HepG2 (cell line): ENCODE data around the gene ATP8B1. TPM values are rescaled to one million over a fixed set of nuclear protein-coding genes. Genes with fewer than 3 reads are reported as not detected.
A peak's percentile ranks its signal among the peaks of the same experiment; 100 is the strongest.

Experiments
- ATAC-seq: fragments of 200-7000 bp; cut with Tn5 transposase; 3 replicates; pipeline ENCODE4 v1.9.1; 2020; ENCODE audit warnings: mild to moderate bottlenecking, moderate library complexity
- BruUV-seq: library from RNA; stranded (reverse); fragments of 400-500 nt; replicated peaks from 2 replicates; lab custom pipeline; 2021; lab: Mats Ljungman, UMichigan
- CTCF ChIA-PET: fragments of 300-600 bp; formaldehyde crosslinking; extraction: SDS; loops from one replicate; lab custom pipeline; 2021; ENCODE audit warnings: low total read pairs, inconsistent platforms, low intra/inter-chr PET ratio; lab: Yijun Ruan, JAX
- POLR2A ChIA-PET: fragments of 350-600 bp; sonication (Branson Sonifier 250); formaldehyde crosslinking; loops from one replicate; lab custom pipeline; 2020; ENCODE audit warnings: antibody characterized with exemption, inconsistent platforms; lab: Yijun Ruan, JAX
- DNase-seq: peaks from one replicate; pipeline ENCODE4 v3.0.0-alpha.2; 2015; ENCODE audit warnings: low spot score
- FAIRE-seq: peaks from 3 replicates; lab custom pipeline; 2011; peaks lifted over from hg19 to GRCh38; lab: Jason Lieb, UNC
- H2AFZ ChIP-seq: one replicate; pipeline ENCODE4 v1.6.1; 2011; ENCODE audit warnings: low read length, inconsistent platforms
- H3K27ac ChIP-seq: fragments of 300-600 bp; 3 replicates; pipeline ENCODE4 v1.8.0; 2011; ENCODE audit warnings: mixed run types, mild to moderate bottlenecking, mixed read lengths, low read length, inconsistent platforms; ENCODE audit not compliant: insufficient read depth; ENCODE audit errors: extremely low read length
- H3K27me3 ChIP-seq, 2 experiments: fragments of 200-600 bp in 1 of 2; 2 replicates in 1 of 2; 3 replicates in 1 of 2; pipeline versions ENCODE4 v1.6.0 to v1.8.0; 2011; ENCODE audit warnings: low read length in 2 of 2, mild to moderate bottlenecking in 2 of 2, moderate library complexity in 2 of 2, inconsistent platforms in 1 of 2; ENCODE audit not compliant: insufficient read depth in 2 of 2, control insufficient read depth in 1 of 2
- H3K36me3 ChIP-seq, 2 experiments: fragments of 200-600 bp in 1 of 2; replicated peaks in 1 of 2; 2 replicates in 1 of 2; 3 replicates in 1 of 2; pipeline versions ENCODE4 v1.5.1 to v1.8.0; 2011; ENCODE audit warnings: low read length in 2 of 2, inconsistent platforms in 1 of 2; ENCODE audit not compliant: insufficient read depth in 2 of 2, control insufficient read depth in 1 of 2
- H3K4me1 ChIP-seq: 2 replicates; pipeline ENCODE4 v1.5.1; 2012; ENCODE audit warnings: low read length, inconsistent platforms; ENCODE audit not compliant: insufficient read depth
- H3K4me2 ChIP-seq: 2 replicates; pipeline ENCODE4 v1.6.0; 2011; ENCODE audit warnings: low read depth, low read length, inconsistent platforms
- H3K4me3 ChIP-seq, 3 experiments: fragments of 200-600 bp in 1 of 3; sonication (generic), shearing (Covaris generic) in 1 of 3; replicated peaks in 1 of 3; 2 replicates each; pipeline ENCODE4 v1.5.1; 2011 to 2016; ENCODE audit warnings: low read length in 3 of 3, inconsistent platforms in 2 of 3, low read depth in 2 of 3, mild to moderate bottlenecking in 2 of 3, control low read depth in 1 of 3, mixed read lengths in 1 of 3; ENCODE audit not compliant: insufficient read depth in 1 of 3
- H3K79me2 ChIP-seq: one replicate; pipeline ENCODE4 v1.6.1; 2011; ENCODE audit warnings: low read length, inconsistent platforms; ENCODE audit not compliant: insufficient read depth
- H3K9ac ChIP-seq: 2 replicates; pipeline ENCODE4 v1.6.0; 2011; ENCODE audit warnings: mild to moderate bottlenecking, low read depth, low read length, inconsistent platforms; ENCODE audit not compliant: insufficient read depth
- H3K9me3 ChIP-seq: 2 replicates; pipeline ENCODE4 v1.5.1; 2012; ENCODE audit warnings: mild to moderate bottlenecking, low read length
- H4K20me1 ChIP-seq: 2 replicates; pipeline ENCODE4 v1.6.0; 2011; ENCODE audit warnings: inconsistent platforms, mild to moderate bottlenecking, low read length, moderate library complexity; ENCODE audit not compliant: insufficient read depth
- ARHGAP35 ChIP-seq: sonication (generic); formaldehyde crosslinking; IDR thresholded peaks from 2 replicates; pipeline ENCODE4 v1.9.0; 2022; ENCODE audit warnings: mild to moderate bottlenecking, inconsistent platforms, moderate library complexity, missing genetic modification reagents, borderline replicate concordance
- ERF ChIP-seq: IDR thresholded peaks from 2 replicates; pipeline ENCODE4 v1.6.1; 2018; ENCODE audit warnings: missing biosample characterization, missing genetic modification reagents
- FOXP1 ChIP-seq, 2 experiments: fragments of 450-650 bp in 1 of 2; IDR thresholded peaks; 2 replicates each; pipeline ENCODE4 v1.6.1; 2017 to 2018; ENCODE audit warnings: antibody characterized with exemption in 1 of 2
- HOXA5 ChIP-seq: sonication (generic); formaldehyde crosslinking; IDR thresholded peaks from 2 replicates; pipeline ENCODE4 v1.4.0; 2020; ENCODE audit warnings: missing genetic modification reagents
- JUNB ChIP-seq: sonication (generic); formaldehyde crosslinking; IDR thresholded peaks from 2 replicates; pipeline ENCODE4 v1.8.0; 2022; ENCODE audit warnings: missing genetic modification reagents, mild to moderate bottlenecking, borderline replicate concordance
- KLF16 ChIP-seq, 2 experiments: sonication (generic) in 1 of 2; formaldehyde crosslinking in 1 of 2; IDR thresholded peaks; 2 replicates each; pipeline versions ENCODE4 v1.6.1 to v1.8.0; 2016 to 2023; ENCODE audit warnings: missing genetic modification reagents in 2 of 2, missing compliant biosample characterization in 1 of 2
- MED8 ChIP-seq: sonication (generic); formaldehyde crosslinking; IDR thresholded peaks from 2 replicates; pipeline ENCODE4 v1.8.1; 2023; ENCODE audit warnings: mild to moderate bottlenecking, missing genetic modification reagents; ENCODE audit not compliant: insufficient replicate concordance
- NFAT5 ChIP-seq: sonication (generic); formaldehyde crosslinking; IDR thresholded peaks from 2 replicates; pipeline ENCODE4 v1.4.0; 2020; ENCODE audit warnings: missing genetic modification reagents
- TRIM24 ChIP-seq: sonication (generic); formaldehyde crosslinking; IDR thresholded peaks from 2 replicates; pipeline ENCODE4 v1.8.0; 2022; ENCODE audit warnings: mild to moderate bottlenecking, missing genetic modification reagents
- ZFP37 ChIP-seq: sonication (generic); formaldehyde crosslinking; IDR thresholded peaks from 2 replicates; pipeline ENCODE4 v1.4.0; 2020; ENCODE audit warnings: missing genetic modification reagents, borderline replicate concordance
- ZNF10 ChIP-seq: sonication (generic); formaldehyde crosslinking; IDR thresholded peaks from 2 replicates; pipeline ENCODE4 v1.4.0; 2020; ENCODE audit warnings: mild to moderate bottlenecking, low read depth, missing genetic modification reagents, borderline replicate concordance
- ZNF18 ChIP-seq: sonication (generic); formaldehyde crosslinking; IDR thresholded peaks from 2 replicates; pipeline ENCODE4 v1.8.0; 2022; ENCODE audit warnings: mild to moderate bottlenecking, missing genetic modification reagents; ENCODE audit not compliant: insufficient replicate concordance
- ZNF510 ChIP-seq: sonication (generic); formaldehyde crosslinking; IDR thresholded peaks from 2 replicates; pipeline ENCODE4 v1.4.0; 2020; ENCODE audit warnings: low read depth, mild to moderate bottlenecking, missing genetic modification reagents
- ZNF747 ChIP-seq: sonication (generic); formaldehyde crosslinking; IDR thresholded peaks from 2 replicates; pipeline ENCODE4 v1.8.1; 2023; ENCODE audit warnings: missing genetic modification reagents, mild to moderate bottlenecking, borderline replicate concordance
- ZNF879 ChIP-seq: sonication (generic); formaldehyde crosslinking; IDR thresholded peaks from 2 replicates; pipeline ENCODE4 v1.8.1; 2023; ENCODE audit warnings: missing genetic modification reagents
- WGBS: methylation state at CpG from one replicate; pipeline ENCODE4 v1.1.6; 2017; ENCODE audit warnings: low lambda C conversion rate; 5-methylcytosine and 5-hydroxymethylcytosine counted together
- in situ Hi-C: cut with HindIII; loops from 2 replicates; pipeline ENCODE4 v1.10.0; 2017; ENCODE audit warnings: low pct_unique_long_range_greater_than_20kb; ENCODE audit not compliant: extremely low pct_ligation_motif_present
- intact Hi-C: fragments of 100-400 bp; cut with micrococcal nuclease; formaldehyde crosslinking; loops from one replicate; pipeline ENCODE4 v1.10.0; 2022; ENCODE audit not compliant: unreplicated experiment
- polyA plus RNA-seq, 8 experiments: library from polyadenylated mRNA; depleted of rRNA in 3 of 8; stranded (reverse) in 7 of 8; unstranded in 1 of 8; fragments of >200 nt; fragmentation: Illumina TruSeq in 4 of 8; extraction: Trizol in 4 of 8; gene quantifications; 2 replicates each; pipeline versions ENCODE4 v1.2.1 to v1.2.3, GENCODE V29; 2011 to 2016; ENCODE audit warnings: low read depth in 4 of 8, missing spikeins in 1 of 8, mixed read lengths in 1 of 8; ENCODE audit not compliant: insufficient read depth in 1 of 8
- total RNA-seq, 5 experiments: library from RNA; depleted of rRNA; stranded (reverse); fragments of >200 nt; fragmentation: Illumina TruSeq; extraction: Trizol; gene quantifications; 2 replicates each; pipeline ENCODE4 v1.2.3, GENCODE V29; 2016; ENCODE audit warnings: low read depth in 1 of 5

ATP8B1 gene
- total and polyA plus RNA-seq, 2 of the 13 experiments (the other 11 are each of a cell fraction or from before 2014, with no cell fraction given), result 2.8 to 4.0 TPM

GRCh38 chr18:57630002-57630753 is 172.9 kb downstream of the ATP8B1 start (continued):
- TF ChIP-seq JUNB (CRISPR knock-in tag), result no peak

- no peaks in the 10 kb centered on the region for H3K36me3 ChIP-seq
- CTCF ChIA-PET, result interaction anchor here (1.9 kb wide), 1 partner anchor 230 kb away, joined by 5 read pairs; no protein-coding TSS in a partner anchor
- H2AFZ ChIP-seq, result no peak overlapping the region
- WGBS, result 96% methylated on average over 9 of the region's 9 CpGs
- H3K4me3 ChIP-seq, result peak overlapping the region in 2 of 3 experiments; percentile 69 to 76; a peak in 4 of 6 replicates
- intact Hi-C loops (loop anchor here (10.0 kb wide), 2 partner anchors 185 to 785 kb away; no protein-coding TSS in a partner anchor), in situ Hi-C loops (no loop called here)
- no peaks in the 10 kb centered on the region for H3K27me3 ChIP-seq
- H3K4me1 ChIP-seq, result peaks cover 38% of the 10 kb centered on the region
- H3K4me2 ChIP-seq, result peak overlapping the region; percentile 67
- H3K27ac ChIP-seq, result no peak overlapping the region
- DNase-seq, result no peak
- no peaks in the 10 kb centered on the region for H4K20me1 ChIP-seq
- FAIRE-seq, result no peak
- no peaks in the 10 kb centered on the region for H3K9me3 ChIP-seq
- H3K79me2 ChIP-seq, result no peaks in the 10 kb centered on the region
- no TSS peak for BruUV-seq
- POLR2A ChIA-PET, result interaction anchor here (3.5 kb wide), 1 partner anchor 8 kb away, joined by 22 read pairs; the partner anchor contains the start of gene NARS1
- peak overlapping the region; percentile 56; the same call in 1 of the 2 replicates for H3K9ac ChIP-seq
- ATAC-seq, result no peak
- TF ChIP-seq MED8 (CRISPR knock-in tag) (no peak), ZNF510 (CRISPR knock-in tag) (no peak), ARHGAP35 (no peak), ERF (CRISPR knock-in tag) (no peak), NFAT5 (no peak), ZNF10 (CRISPR knock-in tag) (no peak), HOXA5 (CRISPR knock-in tag) (no peak), TRIM24 (CRISPR knock-in tag) (no peak), ZNF879 (no peak), ZFP37 (no peak), ZNF747 (no peak), ZNF18 (CRISPR knock-in tag) (no peak), KLF16 (CRISPR knock-in tag; IDR thresholded peaks at IDR 0.05) (no peak), FOXP1 (IDR thresholded peaks at IDR 0.05) (no peak), FOXP1 (CRISPR knock-in tag; IDR thresholded peaks at IDR 0.05) (no peak)
Measured at GRCh38 chr18:57629422-57629821, 173.7 kb downstream of the ATP8B1 start.
